GM18517 (cell line): ENCODE data around the gene PDGFD.

Experiments
- ATAC-seq: cut with Tn5 transposase; IDR thresholded peaks from one replicate; pipeline ENCODE4 v1.9.1; 2021; ENCODE audit warnings: mild to moderate bottlenecking, moderate library complexity; ENCODE audit not compliant: unreplicated experiment

The PDGFD gene

DNA sequence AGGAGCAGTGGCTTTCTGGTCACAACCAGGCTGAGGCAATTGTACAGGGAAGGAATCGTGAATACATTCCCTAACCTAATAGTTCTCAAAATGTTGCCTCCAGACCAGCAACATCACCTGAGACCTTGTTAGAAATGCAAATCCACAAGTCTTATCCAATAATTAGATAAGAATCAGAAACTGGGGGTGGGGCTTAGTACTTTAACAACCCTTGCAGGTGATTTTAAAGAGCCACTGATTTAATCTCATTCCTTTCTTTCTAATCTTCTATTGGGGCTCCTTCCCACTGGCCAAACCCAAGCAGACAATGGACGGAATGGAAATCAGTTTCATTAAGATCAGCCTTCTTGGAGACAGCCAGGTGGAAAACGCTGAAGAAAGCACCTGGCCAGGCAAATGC, 269.9 kb downstream of the PDGFD start:
- ATAC-seq, result no peak

- ATAC-seq, result no peak
Observed at GRCh38 chr11:103893371-103893770, 270.6 kb downstream of the PDGFD start.

- ATAC-seq, result no peak
Observed at GRCh38 chr11:103892603-103893002, 271.3 kb downstream of the PDGFD start.

- no peak for ATAC-seq
Observed at GRCh38 chr11:103890654-103891053, 273.3 kb downstream of the PDGFD start.

DNA sequence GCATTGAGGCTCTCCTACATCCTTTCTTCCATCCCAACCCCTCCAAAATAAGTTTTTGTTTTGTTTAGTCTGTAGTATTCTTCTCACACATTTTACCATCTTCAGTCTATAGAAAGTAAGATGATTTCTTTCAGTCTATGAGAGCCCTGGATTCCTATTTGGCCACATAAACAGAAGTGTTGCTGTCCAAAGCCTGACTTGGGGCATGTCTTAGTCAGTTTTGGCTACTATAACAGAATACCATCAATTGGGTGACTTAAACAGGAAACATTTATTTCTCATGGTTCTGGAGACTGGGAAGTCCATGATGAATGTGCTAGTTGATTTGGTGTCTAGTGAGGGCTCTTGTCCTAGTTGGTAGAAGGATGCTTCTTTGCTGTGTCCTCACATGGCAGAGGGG, 274.3 kb downstream of the PDGFD start:
- no peak for ATAC-seq

DNA sequence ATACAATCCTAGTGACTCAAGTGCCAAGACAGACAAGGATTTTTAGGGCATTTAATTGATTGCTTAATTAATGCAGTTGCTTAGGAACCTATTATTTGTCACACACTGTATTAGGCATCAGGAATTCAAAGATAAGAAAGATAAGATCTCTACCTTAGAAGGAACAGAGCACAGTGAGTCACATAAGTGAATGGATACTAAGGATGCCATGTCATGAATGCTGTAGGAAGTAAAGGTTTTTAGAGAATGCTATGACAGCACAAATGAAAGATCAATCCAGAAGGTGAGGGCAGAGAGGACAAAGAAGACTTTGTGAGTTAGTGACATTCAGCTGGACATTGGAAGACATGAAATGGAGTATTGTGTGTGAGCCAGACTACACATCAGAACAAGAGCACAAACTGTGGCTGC, 275.4 kb downstream of the PDGFD start:
- no peak for ATAC-seq

- ATAC-seq, result no peak
Observed at GRCh38 chr11:103887001-103887658, 276.8 kb downstream of the PDGFD start.

DNA sequence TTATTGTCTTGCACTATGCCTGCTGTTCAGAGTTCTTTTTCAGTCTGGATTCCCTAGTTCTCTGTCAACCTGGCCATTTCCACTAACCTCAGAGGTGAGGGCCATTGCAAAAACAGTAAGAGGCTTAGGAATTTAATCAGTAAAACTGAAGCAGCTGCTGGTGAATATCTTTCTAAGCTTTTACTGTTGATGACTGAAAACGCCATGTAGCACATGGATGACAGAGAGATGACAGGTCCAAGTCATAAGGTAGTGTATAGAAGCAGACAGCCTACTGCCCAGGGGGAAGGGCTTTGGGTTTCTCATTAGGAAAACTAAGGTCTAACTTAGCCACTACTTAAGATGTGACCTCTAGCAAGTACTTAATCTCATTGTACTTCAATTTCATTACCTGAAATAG, 280.1 kb downstream of the PDGFD start:
- ATAC-seq, result no peak

DNA sequence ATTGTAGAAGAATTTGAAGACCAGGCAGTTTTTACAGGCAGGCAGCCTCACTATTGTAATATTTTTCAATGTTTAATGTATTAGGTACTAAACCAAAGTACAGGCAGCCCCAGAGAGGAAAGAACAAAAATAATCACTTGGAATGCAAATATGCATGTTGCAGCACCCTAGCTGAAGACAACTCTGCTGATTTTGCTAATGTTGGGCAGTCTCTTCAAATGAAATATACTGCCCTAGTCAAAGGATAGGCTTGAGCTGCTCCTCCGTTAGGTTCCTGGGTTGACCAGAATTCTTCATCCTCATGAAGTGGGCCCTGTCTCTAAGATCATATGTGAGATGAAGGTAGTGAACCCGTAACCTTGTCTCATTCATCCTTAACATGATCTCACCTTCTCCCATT, 280.7 kb downstream of the PDGFD start:
- no peak for ATAC-seq

GRCh38 chr11:103881584-103881983, 282.4 kb downstream of the PDGFD start:
- no peak for ATAC-seq

GRCh38 chr11:103880968-103881367, 283.0 kb downstream of the PDGFD start:
- ATAC-seq, result no peak

- ATAC-seq, result no peak
Observed at GRCh38 chr11:103878646-103879045, 285.3 kb downstream of the PDGFD start.

GRCh38 chr11:103877221-103877620, 286.7 kb downstream of the PDGFD start:
- ATAC-seq, result no peak

- ATAC-seq, result peak; percentile 87
Observed at GRCh38 chr11:103875855-103876510, 288.0 kb downstream of the PDGFD start.

- no peak for ATAC-seq
Observed at GRCh38 chr11:103872748-103873147, 291.2 kb downstream of the PDGFD start.

GRCh38 chr11:103871923-103872551, 291.9 kb downstream of the PDGFD start:
- ATAC-seq, result no peak

- no peak for ATAC-seq
Observed at GRCh38 chr11:103870821-103871309, 293.1 kb downstream of the PDGFD start.

GRCh38 chr11:103867481-103867880, 296.5 kb downstream of the PDGFD start:
- no peak for ATAC-seq

- ATAC-seq, result no peak
Observed at GRCh38 chr11:103863497-103863896, 300.4 kb downstream of the PDGFD start.

DNA sequence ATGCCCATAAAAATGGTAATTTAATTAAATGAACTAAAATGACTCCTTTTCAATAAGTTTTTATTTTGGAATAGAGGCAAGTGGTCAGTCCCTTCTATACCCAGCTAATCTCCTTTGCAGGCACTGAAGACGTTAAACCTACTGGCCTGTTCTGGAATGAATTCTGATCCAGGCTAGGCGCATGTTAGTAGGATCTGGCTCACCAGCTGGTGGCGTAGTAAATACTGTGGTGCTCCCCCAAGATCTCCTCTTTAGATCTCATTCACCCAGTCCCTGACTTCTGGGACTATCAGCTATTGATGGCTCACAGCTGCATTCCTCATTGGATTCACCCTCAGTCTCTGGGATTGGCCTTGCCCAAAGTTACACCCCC, 301.2 kb downstream of the PDGFD start:
- peak; percentile 8 for ATAC-seq

- peak; percentile 85 for ATAC-seq
Observed at GRCh38 chr11:103862094-103862801, 301.7 kb downstream of the PDGFD start.
